HUDEP-2 (cell line): ENCODE results near the gene ABHD6.
"Not testable (repeated sequence)": the region's sequence is repeated elsewhere in the genome, so short reads cannot be mapped to it uniquely, and the experiment has no call there.

Source experiments
- DNase-seq, 76 experiments: peaks; one replicate each; lab custom pipeline; 2025; ENCODE audit not compliant: unreplicated experiment in 76 of 76; lab: John Stamatoyannopoulos, UW

Gene ABHD6

DNA sequence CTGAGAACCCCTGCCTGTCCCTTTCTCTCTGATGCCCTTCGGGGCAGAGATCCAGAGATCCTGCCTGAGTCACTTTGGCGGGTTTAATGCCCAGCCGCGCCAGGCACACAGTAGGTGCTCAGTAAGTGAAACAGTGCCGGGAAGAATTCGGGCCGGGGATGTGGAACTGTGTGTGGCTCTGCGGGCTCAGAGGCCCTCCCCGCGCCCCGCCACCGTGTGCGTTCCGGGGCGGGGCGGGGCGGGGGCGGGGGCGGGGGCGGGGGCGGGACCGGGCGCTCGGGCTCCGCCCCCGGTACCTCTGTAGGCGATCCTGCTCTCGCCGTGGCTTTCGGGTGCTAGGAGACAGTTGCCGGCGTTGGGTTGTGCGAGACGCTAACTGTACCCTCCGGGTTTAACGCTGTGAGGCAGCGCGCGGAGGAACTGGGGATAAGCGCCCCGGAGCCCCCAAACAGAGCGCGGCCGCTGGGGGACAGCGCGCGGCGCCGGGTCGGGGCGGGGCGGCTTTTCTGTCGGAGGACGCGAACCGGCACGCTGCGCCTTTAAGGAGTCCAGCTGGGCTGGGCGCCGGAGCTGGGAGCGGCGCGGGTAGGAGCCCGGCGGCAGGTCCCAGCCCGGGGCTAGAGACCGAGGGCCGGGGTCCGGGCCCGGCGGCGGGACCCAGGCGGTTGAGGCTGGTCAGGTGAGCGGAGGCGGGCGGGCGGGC lies at the start of gene ABHD6:
Gene ABHD6 (plus strand): TSS at position 555 of the 703 bp plus-strand sequence. CDS start 18,795 bp downstream, outside the sequence.
- DNase-seq, result peak in 65 of 76 experiments; percentile 4 to 86 (median 52)

DNA sequence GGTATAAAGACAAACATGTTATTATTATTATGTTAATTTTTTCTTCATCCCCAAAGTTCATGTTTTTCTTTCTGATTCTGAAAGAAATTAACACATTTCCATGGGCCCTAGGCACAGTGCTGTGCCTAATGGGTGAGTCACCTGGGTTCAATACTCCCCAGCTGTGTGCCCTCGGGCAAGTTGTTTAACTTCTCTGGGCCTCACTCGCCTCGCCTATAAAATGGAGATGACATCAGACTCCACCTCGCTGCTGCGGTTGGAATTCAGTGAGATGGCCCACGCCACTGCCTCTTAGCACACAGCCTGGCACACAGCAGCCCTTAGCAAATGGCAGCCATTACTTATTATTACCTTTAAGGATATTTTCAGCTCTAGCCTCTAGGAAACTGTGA lies 49.4 kb upstream of the ABHD6 start:
- no peak for DNase-seq

- DNase-seq, result no peak
Observed at GRCh38 chr3:58188921-58189451, 48.6 kb upstream of the ABHD6 start.

DNA sequence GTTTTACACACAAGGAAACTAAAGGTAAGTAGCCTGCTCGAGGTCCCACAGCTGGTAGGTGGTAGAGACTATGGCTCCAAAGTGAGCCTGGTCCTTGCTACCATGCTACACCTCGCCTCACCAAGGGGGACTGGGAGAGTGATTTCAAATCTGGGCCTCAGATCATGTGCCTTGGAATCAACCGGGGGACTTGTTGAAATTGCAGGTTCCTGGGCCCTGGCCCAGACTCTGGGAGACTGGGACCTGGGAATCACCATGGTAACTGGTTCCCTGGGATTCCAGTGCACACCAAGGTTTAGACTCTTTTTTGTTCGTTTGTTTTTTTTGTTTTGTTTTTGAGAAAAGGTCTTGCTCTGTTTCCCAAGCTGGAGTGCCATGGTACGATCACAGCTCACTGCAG lies 47.9 kb upstream of the ABHD6 start:
- DNase-seq, result no peak

DNA sequence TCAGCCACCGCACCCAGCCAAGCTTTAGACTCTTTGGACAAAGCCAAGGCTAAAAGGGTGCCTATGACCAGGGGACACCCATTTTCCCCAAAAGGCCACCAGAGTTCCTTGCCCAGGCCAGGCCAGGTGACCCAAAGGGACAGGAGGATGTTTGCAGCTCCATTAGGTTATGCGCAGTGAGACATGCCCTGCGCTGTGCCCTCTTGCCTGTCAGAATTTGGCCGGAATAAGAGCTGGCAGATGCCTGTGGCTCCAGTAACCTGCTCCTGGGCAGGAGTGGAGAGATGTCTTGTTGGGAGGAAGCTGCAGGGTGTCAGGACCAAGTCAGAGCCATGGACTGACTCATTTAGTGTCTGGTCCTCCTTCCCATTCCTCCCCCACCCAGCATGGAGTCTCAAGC lies 47.3 kb upstream of the ABHD6 start:
- DNase-seq, result no peak

GRCh38 chr3:58190882-58191281 lies 46.7 kb upstream of the ABHD6 start:
- DNase-seq, result no peak

DNA sequence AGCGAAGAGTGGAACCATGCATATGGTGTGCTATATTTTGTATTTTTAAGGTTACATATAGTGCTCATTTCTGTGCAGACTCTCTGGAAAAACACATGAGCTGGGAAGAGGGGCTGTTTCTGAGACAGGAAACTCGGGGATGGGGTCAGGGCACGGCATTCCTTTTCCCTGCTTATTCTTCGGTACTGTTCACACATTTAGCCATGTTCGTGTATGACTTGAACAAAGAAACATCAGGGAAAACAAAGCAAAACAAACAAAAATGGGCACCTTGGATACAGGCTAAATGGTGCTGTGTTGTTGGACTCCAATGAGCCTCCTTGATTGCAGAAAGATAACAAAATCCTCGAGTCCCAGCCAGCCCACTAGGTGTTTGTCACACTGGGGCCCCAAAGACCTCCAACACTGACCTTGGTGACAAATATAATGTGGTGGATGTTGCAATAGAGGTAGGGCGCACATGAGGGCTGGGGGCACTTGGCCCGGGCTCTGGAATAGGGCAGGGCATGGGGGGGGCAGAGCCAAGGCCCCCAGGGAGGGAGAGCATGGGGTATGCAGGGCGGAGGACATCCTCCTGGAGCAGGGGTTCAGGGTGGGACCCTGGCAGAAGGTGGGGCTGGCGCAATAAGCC lies 46.1 kb upstream of the ABHD6 start:
- DNase-seq, result no peak

GRCh38 chr3:58192069-58192468 lies 45.5 kb upstream of the ABHD6 start:
- no peak for DNase-seq

DNA sequence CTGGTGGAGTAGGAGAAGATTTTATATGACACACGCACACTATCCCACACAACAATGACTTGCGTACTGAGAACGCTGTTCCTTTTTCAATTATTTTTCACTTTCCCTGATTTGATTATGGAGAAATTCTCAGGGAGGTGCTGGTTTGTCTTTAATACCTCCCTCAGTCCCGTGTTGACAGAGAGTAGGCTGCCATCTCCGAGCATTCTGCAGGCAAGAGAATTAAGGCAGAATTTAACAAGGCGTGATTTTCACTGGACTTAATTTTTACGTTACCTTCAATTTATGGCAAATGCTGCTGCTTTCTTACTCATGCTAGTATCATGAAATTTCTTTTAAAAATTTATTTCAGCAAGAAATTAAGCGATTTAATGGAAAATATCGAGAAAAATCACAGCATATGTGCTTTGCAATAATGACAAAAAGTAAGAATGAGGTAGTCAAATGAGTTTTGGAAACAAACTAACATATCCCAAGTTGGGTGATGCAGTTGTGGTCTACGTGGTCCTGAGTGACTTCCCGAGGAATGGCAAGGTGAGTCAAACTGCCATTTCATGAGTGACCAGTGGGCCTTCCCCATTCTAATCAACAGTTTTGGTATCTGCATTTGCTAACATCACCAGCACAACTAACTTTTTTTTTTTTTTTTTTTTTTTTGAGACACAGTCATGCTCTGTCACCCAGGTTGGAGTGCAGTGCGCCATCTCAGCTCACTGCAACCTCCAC lies 43.7 kb upstream of the ABHD6 start:
- no peak for DNase-seq

DNA sequence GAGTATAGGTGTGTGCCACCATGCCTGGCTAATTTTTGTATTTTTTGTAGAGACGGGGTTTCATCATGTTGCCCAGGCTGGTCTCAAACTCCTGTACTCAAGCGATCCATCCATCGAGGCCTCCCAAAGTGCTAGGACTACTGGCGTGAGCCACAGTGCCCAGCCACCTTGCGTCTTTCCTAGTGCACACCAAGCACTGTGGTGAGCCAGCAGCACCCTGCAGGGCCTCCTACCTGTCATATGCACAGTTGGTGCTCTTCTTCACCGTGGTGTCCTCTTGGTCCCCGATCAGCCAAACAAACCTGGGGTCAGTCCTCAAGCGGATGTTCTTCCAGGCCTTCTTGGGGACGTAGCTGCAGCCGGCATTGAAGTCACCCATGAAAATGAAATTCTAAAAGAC lies 40.0 kb upstream of the ABHD6 start:
- DNase-seq, result no peak

GRCh38 chr3:58198362-58198761 lies 39.2 kb upstream of the ABHD6 start:
- no peak for DNase-seq

DNA sequence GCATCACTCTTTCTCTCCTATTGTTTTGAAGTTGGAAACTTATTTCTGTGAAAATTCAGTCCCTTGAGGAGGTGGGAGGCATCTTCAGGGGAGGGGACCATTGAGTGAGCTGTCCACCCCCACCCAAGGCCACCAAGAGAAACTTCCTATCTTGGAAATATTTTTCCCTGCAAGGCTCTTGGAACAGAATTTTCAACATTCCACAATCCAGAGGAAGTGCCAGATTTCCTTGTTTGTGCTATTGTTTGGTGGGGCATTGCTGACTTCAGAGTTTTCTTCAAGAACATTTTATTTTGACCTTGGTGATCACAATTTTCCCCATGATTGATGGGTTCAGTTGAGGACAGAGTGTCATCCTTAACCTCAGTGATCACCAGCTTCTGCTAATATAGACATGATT lies 38.8 kb upstream of the ABHD6 start:
- no peak for DNase-seq

GRCh38 chr3:58200121-58200709 lies 37.4 kb upstream of the ABHD6 start:
- no peak for DNase-seq

- DNase-seq, result no peak
Observed at GRCh38 chr3:58200846-58201355, 36.7 kb upstream of the ABHD6 start.

DNA sequence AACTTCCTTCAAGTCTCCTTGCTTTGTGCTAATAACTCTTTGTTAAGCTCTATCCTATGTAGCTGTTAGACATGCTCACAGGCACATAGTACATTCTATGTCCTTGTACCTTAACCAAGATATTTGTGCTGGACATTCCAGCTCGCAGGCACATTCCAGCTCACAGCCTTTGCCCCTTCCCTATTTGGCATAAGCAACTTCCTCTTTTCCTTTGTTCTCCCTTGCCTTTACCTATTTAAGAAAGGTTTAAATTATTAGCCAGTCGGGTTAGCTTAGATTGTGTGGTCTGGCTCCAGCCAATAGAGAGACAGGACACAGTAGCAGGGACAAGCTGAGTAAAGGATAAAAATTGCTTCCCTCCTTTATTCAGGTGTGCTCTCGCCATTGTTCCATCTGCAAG lies 36.1 kb upstream of the ABHD6 start:
- DNase-seq, result not testable (repeated sequence)

GRCh38 chr3:58202917-58203360 lies 34.7 kb upstream of the ABHD6 start:
- no peak for DNase-seq

DNA sequence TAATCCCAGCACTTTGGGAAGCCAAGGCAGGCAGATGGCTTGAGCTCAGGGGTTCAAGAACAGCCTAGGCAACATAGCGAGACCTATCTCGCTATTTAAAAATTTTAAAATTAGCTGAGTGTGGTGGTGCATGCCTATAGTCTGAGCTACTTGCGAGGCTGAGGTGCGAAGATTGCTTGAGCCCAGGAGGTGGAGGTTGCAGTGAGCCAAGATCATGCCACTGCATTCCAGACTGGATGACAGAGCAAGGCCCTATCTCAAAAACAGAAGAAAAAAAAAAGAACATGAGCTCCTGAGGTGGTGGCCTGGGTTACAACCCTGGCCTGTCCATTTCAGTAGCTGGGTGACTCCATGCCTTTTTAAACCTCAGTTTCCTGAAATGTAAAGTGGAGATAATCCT lies 34.1 kb upstream of the ABHD6 start:
- no peak for DNase-seq

- DNase-seq, result no peak
Observed at GRCh38 chr3:58204720-58205119, 32.9 kb upstream of the ABHD6 start.

DNA sequence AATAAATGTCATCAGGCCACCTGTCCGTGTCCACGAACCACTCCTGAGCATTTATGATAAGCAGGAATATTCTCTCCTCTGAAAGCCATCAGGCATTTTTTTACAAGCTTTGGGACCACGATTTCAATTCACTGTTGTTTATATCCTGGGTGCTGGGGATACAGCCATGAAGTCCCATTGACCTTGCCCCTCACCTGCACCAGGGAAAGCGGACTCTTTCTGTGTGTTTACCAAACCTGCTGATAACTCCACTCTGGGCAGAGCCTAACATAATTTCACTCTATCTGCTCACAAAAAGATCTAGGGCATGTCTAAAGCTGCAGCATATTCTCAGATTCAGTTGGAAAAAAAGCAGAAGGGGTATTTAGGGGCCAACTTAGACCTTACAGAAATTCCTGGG lies 31.6 kb upstream of the ABHD6 start:
- DNase-seq, result no peak

DNA sequence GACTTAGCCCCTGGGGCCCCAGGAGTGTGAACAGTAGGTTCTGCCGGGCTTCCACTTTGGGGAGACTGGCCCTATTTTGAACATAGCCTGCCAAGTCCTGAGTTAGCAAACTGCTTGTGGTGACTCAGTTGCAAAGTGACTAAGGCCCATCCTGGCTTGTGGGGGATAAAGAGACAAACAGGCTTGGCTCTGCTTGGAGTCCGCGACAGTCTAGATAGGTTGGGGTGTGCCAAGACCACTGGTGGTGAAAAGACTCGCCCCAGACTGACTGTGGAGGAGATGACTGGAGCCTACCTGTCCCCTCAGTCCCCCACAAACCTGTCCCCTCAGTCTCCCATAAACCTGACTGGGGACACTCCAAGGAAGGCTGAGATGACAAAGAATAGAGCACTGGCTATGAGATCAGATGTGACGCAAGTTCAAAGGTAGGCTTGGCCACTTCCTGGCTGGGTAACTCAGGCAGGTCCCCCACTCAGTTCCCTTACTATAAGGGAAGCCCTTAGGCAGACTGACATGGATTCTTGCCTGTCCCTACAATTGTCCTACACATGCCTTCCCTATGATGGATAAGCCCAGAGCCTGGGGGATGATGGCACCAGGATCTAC lies 31.1 kb upstream of the ABHD6 start:
- no peak for DNase-seq

DNA sequence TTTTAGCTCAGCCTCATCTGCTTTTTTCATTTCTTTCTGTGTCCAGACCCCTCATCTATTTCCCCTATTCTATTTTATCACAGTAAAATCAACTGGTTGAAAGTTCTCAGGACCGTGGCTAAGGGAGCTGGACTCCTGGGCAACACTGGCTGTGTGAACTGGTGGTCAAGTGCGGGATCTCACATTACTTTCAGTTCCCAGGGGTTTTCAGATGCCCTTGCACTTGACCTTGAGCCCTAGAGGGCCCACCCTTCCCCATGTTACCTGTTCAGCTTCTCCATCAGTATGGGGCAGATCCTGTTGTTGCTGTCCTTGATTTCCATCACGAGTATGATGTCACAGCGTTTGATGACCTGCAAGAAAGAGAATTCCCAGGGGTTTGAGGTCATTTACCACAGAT lies 29.6 kb upstream of the ABHD6 start:
- DNase-seq, result no peak
